Measurements from ENCODE around the gene CYP46A1.

DNA sequence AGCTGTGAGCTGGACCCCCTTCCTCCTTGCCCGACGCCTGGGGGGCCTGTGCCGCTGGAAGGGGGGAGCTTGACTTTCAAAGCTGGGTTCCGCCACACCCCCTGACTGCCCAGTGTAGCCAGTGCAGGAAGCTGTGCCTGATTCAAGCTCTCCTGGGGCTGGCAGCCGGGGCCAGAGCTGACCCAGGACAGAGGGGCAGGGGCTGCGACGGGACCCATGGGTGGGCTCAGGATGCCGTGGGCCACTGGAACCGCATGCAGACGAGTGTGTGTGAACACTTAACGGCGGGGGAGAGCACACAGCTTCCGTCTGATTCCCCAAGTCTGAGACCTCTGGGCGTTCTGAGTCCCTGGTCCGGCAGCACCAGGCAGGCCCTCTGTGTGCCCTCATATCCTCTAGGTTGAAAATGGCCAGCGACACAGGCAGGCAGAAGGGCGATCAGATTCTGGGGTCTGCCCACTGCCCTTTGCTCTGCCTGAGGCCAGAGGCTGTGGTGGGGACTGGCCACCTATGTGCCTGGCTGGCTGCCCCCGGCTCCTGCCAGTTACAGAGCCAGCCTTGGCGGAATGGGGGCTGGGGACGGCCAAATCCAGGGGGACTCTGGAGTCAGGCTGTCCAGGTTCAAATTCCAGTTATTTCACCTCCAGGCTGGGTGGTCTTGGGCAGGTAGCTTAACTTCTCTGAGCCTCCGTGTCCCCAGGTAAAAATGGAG is 54.0 kb downstream of the CYP46A1 start:
- TF ChIP-seq, protein P1, sequence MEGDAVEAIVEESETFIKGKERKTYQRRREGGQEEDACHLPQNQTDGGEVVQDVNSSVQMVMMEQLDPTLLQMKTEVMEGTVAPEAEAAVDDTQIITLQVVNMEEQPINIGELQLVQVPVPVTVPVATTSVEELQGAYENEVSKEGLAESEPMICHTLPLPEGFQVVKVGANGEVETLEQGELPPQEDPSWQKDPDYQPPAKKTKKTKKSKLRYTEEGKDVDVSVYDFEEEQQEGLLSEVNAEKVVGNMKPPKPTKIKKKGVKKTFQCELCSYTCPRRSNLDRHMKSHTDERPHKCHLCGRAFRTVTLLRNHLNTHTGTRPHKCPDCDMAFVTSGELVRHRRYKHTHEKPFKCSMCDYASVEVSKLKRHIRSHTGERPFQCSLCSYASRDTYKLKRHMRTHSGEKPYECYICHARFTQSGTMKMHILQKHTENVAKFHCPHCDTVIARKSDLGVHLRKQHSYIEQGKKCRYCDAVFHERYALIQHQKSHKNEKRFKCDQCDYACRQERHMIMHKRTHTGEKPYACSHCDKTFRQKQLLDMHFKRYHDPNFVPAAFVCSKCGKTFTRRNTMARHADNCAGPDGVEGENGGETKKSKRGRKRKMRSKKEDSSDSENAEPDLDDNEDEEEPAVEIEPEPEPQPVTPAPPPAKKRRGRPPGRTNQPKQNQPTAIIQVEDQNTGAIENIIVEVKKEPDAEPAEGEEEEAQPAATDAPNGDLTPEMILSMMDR (IDR thresholded peaks at IDR 0.05): no peak
- TF ChIP-seq ZFX (IDR thresholded peaks at IDR 0.05; ENCODE audit: borderline replicate concordance): no peak

Measured in 22Rv1 (cell line).